HEK293 (cell line): Measurements from ENCODE around the gene ESPL1.

ENCODE experiments used
- CTCF ChIA-PET: fragments of 350-600 bp; formaldehyde crosslinking; extraction: SDS; loops from one replicate; lab custom pipeline; 2021; ENCODE audit warnings: antibody characterized with exemption; lab: Yijun Ruan, JAX
- POLR2A ChIA-PET: fragments of 300-600 bp; formaldehyde crosslinking; extraction: SDS; loops from one replicate; lab custom pipeline; 2020; ENCODE audit warnings: antibody characterized with exemption, inconsistent platforms; lab: Yijun Ruan, JAX
- H3K27ac ChIP-seq: fragments of 200-500 bp; sonication (Bioruptor generic); 2 replicates; pipeline ENCODE4 v1.5.1; 2014; ENCODE audit warnings: low read depth, low read length, control low read depth, inconsistent platforms; ENCODE audit errors: extremely low read depth
- H3K36me3 ChIP-seq, 2 experiments: fragments of 200-500 bp in 1 of 2; sonication (Bioruptor generic) in 1 of 2; 1 replicate in 1 of 2; 2 replicates in 1 of 2; pipeline ENCODE4 v1.5.1; 2014 to 2017; ENCODE audit warnings: inconsistent platforms in 2 of 2, low read length in 2 of 2; ENCODE audit not compliant: control insufficient read depth in 2 of 2, insufficient read depth in 1 of 2
- H3K4me1 ChIP-seq: fragments of 200-500 bp; sonication (Bioruptor generic); 2 replicates; pipeline ENCODE4 v1.5.1; 2014; ENCODE audit warnings: mild to moderate bottlenecking, low read length, inconsistent platforms; ENCODE audit not compliant: control insufficient read depth, insufficient read depth
- H3K4me3 ChIP-seq: 2 replicates; pipeline ENCODE4 v1.5.1; 2011; ENCODE audit warnings: low read depth, mild to moderate bottlenecking, control low read depth, low read length, moderate library complexity
- H3K9me3 ChIP-seq: fragments of 200-500 bp; sonication (Bioruptor generic); 2 replicates; pipeline ENCODE4 v1.5.1; 2014; ENCODE audit warnings: low read depth, low read length, inconsistent platforms; ENCODE audit not compliant: control insufficient read depth, insufficient read depth
- GLIS1 ChIP-seq: fragments of 450-650 bp; formaldehyde crosslinking; IDR thresholded peaks from 2 replicates; pipeline ENCODE4 v1.5.1; 2016; ENCODE audit warnings: missing biosample characterization, missing genetic modification characterization
- HIC1 ChIP-seq: fragments of 450-650 bp; formaldehyde crosslinking; IDR thresholded peaks from 2 replicates; pipeline ENCODE4 v1.5.1; 2016; ENCODE audit warnings: missing biosample characterization, missing genetic modification characterization
- INSM2 ChIP-seq: fragments of 450-650 bp; formaldehyde crosslinking; IDR thresholded peaks from 2 replicates; pipeline ENCODE4 v1.5.1; 2016; ENCODE audit warnings: missing biosample characterization, missing genetic modification characterization
- KLF10 ChIP-seq: fragments of 450-650 bp; IDR thresholded peaks from 2 replicates; pipeline ENCODE4 v1.5.1; 2018; ENCODE audit warnings: missing biosample characterization, mild to moderate bottlenecking, missing genetic modification characterization
- MYNN ChIP-seq: fragments of 450-650 bp; formaldehyde crosslinking; IDR thresholded peaks from 2 replicates; pipeline ENCODE4 v1.5.1; 2016; ENCODE audit warnings: missing biosample characterization, missing genetic modification characterization, borderline replicate concordance
- PRDM1 ChIP-seq: fragments of 450-650 bp; formaldehyde crosslinking; IDR thresholded peaks from 2 replicates; pipeline ENCODE4; 2016; ENCODE audit warnings: missing biosample characterization, missing genetic modification characterization
- PRDM4 ChIP-seq: fragments of 450-650 bp; formaldehyde crosslinking; IDR thresholded peaks from 2 replicates; pipeline ENCODE4 v1.5.1; 2017; ENCODE audit warnings: missing biosample characterization, missing genetic modification characterization
- SCRT2 ChIP-seq: fragments of 450-650 bp; formaldehyde crosslinking; IDR thresholded peaks from 2 replicates; pipeline ENCODE4 v1.5.1; 2016; ENCODE audit warnings: missing biosample characterization, missing genetic modification characterization
- ZBTB17 ChIP-seq: fragments of 450-650 bp; formaldehyde crosslinking; IDR thresholded peaks from 2 replicates; pipeline ENCODE4 v1.5.1; 2016; ENCODE audit warnings: missing biosample characterization, missing genetic modification characterization
- ZBTB21 ChIP-seq: fragments of 450-650 bp; formaldehyde crosslinking; IDR thresholded peaks from 2 replicates; pipeline ENCODE4 v1.5.1; 2017; ENCODE audit warnings: missing biosample characterization, missing genetic modification characterization
- ZBTB49 ChIP-seq: fragments of 450-650 bp; formaldehyde crosslinking; IDR thresholded peaks from 2 replicates; pipeline ENCODE4 v1.5.1; 2016; ENCODE audit warnings: missing biosample characterization, missing genetic modification characterization, low read depth
- ZBTB6 ChIP-seq: fragments of 450-650 bp; formaldehyde crosslinking; IDR thresholded peaks from 2 replicates; pipeline ENCODE4 v1.5.1; 2017; ENCODE audit warnings: missing biosample characterization, missing genetic modification characterization
- ZFP37 ChIP-seq: fragments of 450-650 bp; formaldehyde crosslinking; IDR thresholded peaks from 2 replicates; pipeline ENCODE4 v1.5.1; 2016; ENCODE audit warnings: missing biosample characterization, missing genetic modification characterization
- ZNF157 ChIP-seq: fragments of 450-650 bp; formaldehyde crosslinking; IDR thresholded peaks from 2 replicates; pipeline ENCODE4 v1.5.1; 2016; ENCODE audit warnings: missing biosample characterization, missing genetic modification characterization
- ZNF174 ChIP-seq: fragments of 450-650 bp; formaldehyde crosslinking; IDR thresholded peaks from 2 replicates; pipeline ENCODE4 v1.5.0; 2017; ENCODE audit warnings: missing biosample characterization, mild to moderate bottlenecking, missing genetic modification characterization
- ZNF19 ChIP-seq: fragments of 450-650 bp; formaldehyde crosslinking; IDR thresholded peaks from 2 replicates; pipeline ENCODE4; 2016; ENCODE audit warnings: missing biosample characterization, missing genetic modification characterization, low read depth
- ZNF362 ChIP-seq: fragments of 450-650 bp; formaldehyde crosslinking; IDR thresholded peaks from 2 replicates; pipeline ENCODE4 v1.5.1; 2016; ENCODE audit warnings: missing biosample characterization, missing genetic modification characterization
- ZNF423 ChIP-seq: fragments of 450-650 bp; formaldehyde crosslinking; IDR thresholded peaks from 2 replicates; pipeline ENCODE4 v1.5.1; 2016; ENCODE audit warnings: missing biosample characterization, missing genetic modification characterization
- ZNF426 ChIP-seq: fragments of 450-650 bp; formaldehyde crosslinking; IDR thresholded peaks from 2 replicates; pipeline ENCODE4 v1.5.1; 2017; ENCODE audit warnings: missing biosample characterization, missing genetic modification characterization, mild to moderate bottlenecking, inconsistent platforms, moderate library complexity
- ZNF488 ChIP-seq: fragments of 450-650 bp; formaldehyde crosslinking; IDR thresholded peaks from 2 replicates; pipeline ENCODE4 v1.5.1; 2016; ENCODE audit warnings: missing biosample characterization, missing genetic modification characterization
- ZNF629 ChIP-seq: fragments of 450-650 bp; formaldehyde crosslinking; IDR thresholded peaks from 2 replicates; pipeline ENCODE4 v1.5.1; 2017; ENCODE audit warnings: missing biosample characterization, missing genetic modification characterization
- ZNF658 ChIP-seq: fragments of 450-650 bp; formaldehyde crosslinking; IDR thresholded peaks from 2 replicates; pipeline ENCODE4; 2016; ENCODE audit warnings: missing biosample characterization, missing genetic modification characterization
- ZNF830 ChIP-seq: fragments of 450-650 bp; IDR thresholded peaks from 2 replicates; pipeline ENCODE4 v1.5.0; 2018; ENCODE audit warnings: missing biosample characterization, missing genetic modification characterization, low read depth, mild to moderate bottlenecking, moderate library complexity
- ZNF837 ChIP-seq: fragments of 450-650 bp; formaldehyde crosslinking; IDR thresholded peaks from 2 replicates; pipeline ENCODE4 v1.5.1; 2016; ENCODE audit warnings: missing biosample characterization, missing genetic modification characterization

The ESPL1 gene

GRCh38 chr12:53298164-53298563 is 30.1 kb downstream of the ESPL1 start:
- CTCF ChIA-PET, result interaction anchor here (0.7 to 2.7 kb wide), 9 partner anchors 10 to 232 kb away, joined by 3 to 31 read pairs (median 4); partner anchors contain the start of gene AAAS
- TF ChIP-seq ZBTB6 (tag by site-specific recombination) (no peak), ZNF830 (tag by site-specific recombination) (no peak), ZNF629 (tag by site-specific recombination) (no peak), ZNF174 (tag by site-specific recombination) (no peak), ZBTB49 (no peak), ZNF488 (no peak), KLF10 (tag by site-specific recombination) (no peak), SCRT2 (tag by site-specific recombination) (no peak), ZNF658 (tag by site-specific recombination) (no peak), PRDM4 (tag by site-specific recombination) (no peak), ZNF426 (tag by site-specific recombination) (no peak), ZNF837 (tag by site-specific recombination) (no peak), ZFP37 (tag by site-specific recombination) (no peak), ZNF423 (tag by site-specific recombination) (no peak), ZNF19 (no peak), INSM2 (tag by site-specific recombination) (no peak), ZNF157 (tag by site-specific recombination) (no peak)
- H3K4me3 ChIP-seq, result no peak overlapping the region
- H3K36me3 ChIP-seq, result peaks cover 44 to 65% of the 10 kb centered on the region in 2 experiments
- H3K4me1 ChIP-seq, result peaks cover 4% of the 10 kb centered on the region
- no peaks in the 10 kb centered on the region for H3K9me3 ChIP-seq
- no peak overlapping the region for H3K27ac ChIP-seq
- POLR2A ChIA-PET, result interaction anchor here (1.8 to 3.0 kb wide), 4 partner anchors 20 to 118 kb away, joined by 5 to 27 read pairs (median 6); partner anchors contain the start of genes AAAS, CSAD, SP1 and ZNF740

GRCh38 chr12:53299101-53299453 is 31.0 kb downstream of the ESPL1 start:
- ChIA-PET POLR2A (interaction anchor here (0.7 to 3.0 kb wide), 16 partner anchors 8 to 213 kb away, joined by 3 to 27 read pairs (median 4); partner anchors contain the start of genes AAAS, CSAD, ESPL1 and SP1), CTCF (interaction anchor here (0.6 to 2.7 kb wide), 5 partner anchors 23 to 233 kb away, joined by 3 to 31 read pairs (median 5); partner anchors contain the start of gene AAAS)
- Histone ChIP-seq H3K4me3 (peak overlapping the region; percentile 98), H3K4me1 (peaks cover 4% of the 10 kb centered on the region), H3K36me3 (peaks cover 36 to 61% of the 10 kb centered on the region in 2 experiments), H3K27ac (no peak overlapping the region), H3K9me3 (no peaks in the 10 kb centered on the region)
- 0 out of 2 replicates have a peak, but pooled peaks have one; percentile 12 for TF ChIP-seq PRDM1 (tag by site-specific recombination)
- peak; percentile 20; the same call in 1 of the 2 replicates for TF ChIP-seq GLIS1 (tag by site-specific recombination)
- peak; percentile 61; the same call in 1 of the 2 replicates for TF ChIP-seq ZNF362 (tag by site-specific recombination)
- TF ChIP-seq ZNF426 (tag by site-specific recombination), result no peak
- peak; percentile 47 for TF ChIP-seq HIC1 (tag by site-specific recombination)
- no peak for TF ChIP-seq ZBTB17 (tag by site-specific recombination)
- 0 out of 2 replicates have a peak, but pooled peaks have one; percentile 8 for TF ChIP-seq ZBTB21 (tag by site-specific recombination)
- peak; percentile 7; the same call in 1 of the 2 replicates for TF ChIP-seq MYNN
